Measurements from ENCODE around the gene SLC25A25. TPM values are rescaled to one million over a fixed set of nuclear protein-coding genes. Genes with fewer than 3 reads are reported as not detected.

Gene SLC25A25
- total and polyA plus RNA-seq, 2 donors (not counting 3 experiments of a cell fraction or from before 2014, with no cell fraction given), result 18.1 to 20.2 TPM

DNA sequence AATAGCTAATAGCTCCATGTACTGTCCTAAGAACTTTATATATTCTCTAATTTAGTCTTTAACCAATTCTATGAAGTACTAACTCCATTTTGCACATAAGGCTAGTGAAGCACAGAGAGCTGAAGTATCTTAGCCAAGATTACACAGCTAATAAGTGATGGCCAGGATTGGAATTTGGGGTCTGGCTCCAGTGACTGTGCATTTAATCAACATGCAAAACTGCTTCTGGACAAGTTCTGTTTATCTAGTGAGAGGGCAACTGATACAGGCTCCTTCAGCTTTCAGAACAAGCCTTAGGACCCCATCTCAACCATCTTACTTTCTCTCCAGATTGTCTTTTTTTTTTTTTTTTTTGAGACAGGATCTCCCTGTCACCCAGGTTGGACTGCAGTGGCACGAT lies 21.3 kb downstream of the SLC25A25 start:
- peaks cover 21% of the 10 kb centered on the region for H3K79me2 ChIP-seq (ENCODE audit: control insufficient read depth, insufficient read depth, low read length)

DNA sequence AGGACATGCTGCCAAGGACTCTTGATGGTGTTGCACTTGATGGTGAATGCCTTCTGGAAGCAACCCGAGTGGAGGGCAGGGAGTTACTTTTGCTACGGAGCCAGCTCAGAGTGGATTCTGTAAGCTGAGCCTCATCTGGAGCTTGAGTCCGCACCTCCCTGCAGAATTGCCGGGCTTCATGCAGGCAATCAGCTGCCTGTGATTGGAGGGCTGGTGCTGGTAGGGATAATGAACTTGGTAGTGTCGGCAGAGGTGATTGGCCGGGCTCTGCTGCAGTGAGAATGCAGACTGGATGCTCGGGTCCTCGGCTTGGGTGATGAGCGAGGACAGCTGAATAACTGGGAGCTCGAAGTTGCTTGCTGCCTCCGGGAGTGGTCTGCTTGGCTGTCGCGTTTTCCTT lies 23.1 kb downstream of the SLC25A25 start:
- no TSS peak for BruUV-seq (replicated peaks)
- dilution Hi-C loops (cut with MboI; ENCODE audit: extremely low pct_ligation_motif_present, low sequenced_read_pairs), result no loop called here
- H3K9ac ChIP-seq (replicated peaks; ENCODE audit: extremely low read depth, insufficient read depth, low read length), result no peak overlapping the region
- no peak overlapping the region for H2AFZ ChIP-seq (ENCODE audit: low read depth, low read length)
- no peaks in the 10 kb centered on the region for H3K9me1 ChIP-seq (replicated peaks; ENCODE audit: control insufficient read depth, extremely low read depth, insufficient read depth, low read length)
- peaks cover 26% of the 10 kb centered on the region for H3K4me1 ChIP-seq (ENCODE audit: control insufficient read depth, extremely low read depth, insufficient read depth, low read length)
- TF ChIP-seq, protein P1, sequence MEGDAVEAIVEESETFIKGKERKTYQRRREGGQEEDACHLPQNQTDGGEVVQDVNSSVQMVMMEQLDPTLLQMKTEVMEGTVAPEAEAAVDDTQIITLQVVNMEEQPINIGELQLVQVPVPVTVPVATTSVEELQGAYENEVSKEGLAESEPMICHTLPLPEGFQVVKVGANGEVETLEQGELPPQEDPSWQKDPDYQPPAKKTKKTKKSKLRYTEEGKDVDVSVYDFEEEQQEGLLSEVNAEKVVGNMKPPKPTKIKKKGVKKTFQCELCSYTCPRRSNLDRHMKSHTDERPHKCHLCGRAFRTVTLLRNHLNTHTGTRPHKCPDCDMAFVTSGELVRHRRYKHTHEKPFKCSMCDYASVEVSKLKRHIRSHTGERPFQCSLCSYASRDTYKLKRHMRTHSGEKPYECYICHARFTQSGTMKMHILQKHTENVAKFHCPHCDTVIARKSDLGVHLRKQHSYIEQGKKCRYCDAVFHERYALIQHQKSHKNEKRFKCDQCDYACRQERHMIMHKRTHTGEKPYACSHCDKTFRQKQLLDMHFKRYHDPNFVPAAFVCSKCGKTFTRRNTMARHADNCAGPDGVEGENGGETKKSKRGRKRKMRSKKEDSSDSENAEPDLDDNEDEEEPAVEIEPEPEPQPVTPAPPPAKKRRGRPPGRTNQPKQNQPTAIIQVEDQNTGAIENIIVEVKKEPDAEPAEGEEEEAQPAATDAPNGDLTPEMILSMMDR (IDR thresholded peaks at IDR 0.05; ENCODE audit: extremely low read depth in 1 of 2, insufficient read depth in 1 of 2, low read depth in 1 of 2, low read length in 2 of 2), result no peak
- no peak for TF ChIP-seq MAX (IDR thresholded peaks at IDR 0.05; ENCODE audit: insufficient read depth, insufficient read length)
- TF ChIP-seq FOS (IDR thresholded peaks at IDR 0.05; ENCODE audit: borderline replicate concordance, insufficient read depth, low read length), result no peak
- TF ChIP-seq EZH2 (IDR thresholded peaks at IDR 0.05; ENCODE audit: borderline replicate concordance, low read depth, low read length, severe bottlenecking), result no peak
- no peak for TF ChIP-seq POLR2AphosphoS5 (IDR thresholded peaks at IDR 0.05; ENCODE audit: insufficient read depth, low read depth, low read length)
- no peak for TF ChIP-seq POLR2A (IDR thresholded peaks at IDR 0.05; ENCODE audit: low read depth, low read length)
- TF ChIP-seq MYC (IDR thresholded peaks at IDR 0.05; ENCODE audit: low read depth, low read length), result no peak
- TF ChIP-seq GATA2 (IDR thresholded peaks at IDR 0.05; ENCODE audit: insufficient read depth, insufficient read length, low read depth, low read length), result no peak
- no peak for TF ChIP-seq JUN (IDR thresholded peaks at IDR 0.05; ENCODE audit: borderline replicate concordance, insufficient read depth, insufficient read length, low read depth)
- peaks cover 28% of the 10 kb centered on the region for H3K79me2 ChIP-seq (ENCODE audit: control insufficient read depth, insufficient read depth, low read length)
- H3K27ac ChIP-seq (ENCODE audit: insufficient read depth, low read depth, low read length), result no peak overlapping the region
- FAIRE-seq (no peak), DNase-seq (ENCODE audit: low read depth, low spot score) (peak; percentile 50)
- ChIA-PET CTCF (interaction anchor here (0.9 to 4.9 kb wide), 7 partner anchors 10 to 148 kb away, joined by 3 to 55 read pairs (median 5); partner anchors contain the start of genes NAIF1 and SLC25A25), POLR2A (interaction anchor here (0.6 to 0.8 kb wide), 2 partner anchors 8 to 476 kb away, joined by 3 to 4 read pairs; no protein-coding TSS in a partner anchor)
- no peaks in the 10 kb centered on the region for H3K27me3 ChIP-seq (ENCODE audit: control insufficient read depth in 2 of 2, insufficient read depth in 2 of 2, low read length in 2 of 2)
- no peak overlapping the region for H3K4me2 ChIP-seq (ENCODE audit: insufficient read depth, low read length)
- H3K36me3 ChIP-seq (ENCODE audit: control insufficient read depth in 2 of 2, extremely low read depth in 1 of 2, insufficient read depth in 2 of 2, low read length in 2 of 2), result no peaks in the 10 kb centered on the region
- H4K20me1 ChIP-seq (replicated peaks; ENCODE audit: control insufficient read depth, extremely low read depth, insufficient read depth, low read length), result no peaks in the 10 kb centered on the region
- intact Hi-C loops (cut with micrococcal nuclease), result no loop called here
- H3K4me3 ChIP-seq (replicated peaks in 1 of 3; ENCODE audit: insufficient read depth in 1 of 3, low read depth in 1 of 3, low read length in 3 of 3), result no peak overlapping the region
- no peaks in the 10 kb centered on the region for H3K9me3 ChIP-seq (replicated peaks; ENCODE audit: control insufficient read depth, insufficient read depth, low read length)

More for the DNA sequence above, 21.3 kb downstream of the SLC25A25 start:
- no peaks in the 10 kb centered on the region for H4K20me1 ChIP-seq (replicated peaks; ENCODE audit: control insufficient read depth, extremely low read depth, insufficient read depth, low read length)
- no peak overlapping the region for H3K4me2 ChIP-seq (ENCODE audit: insufficient read depth, low read length)
- H3K27me3 ChIP-seq (ENCODE audit: control insufficient read depth in 2 of 2, insufficient read depth in 2 of 2, low read length in 2 of 2), result no peaks in the 10 kb centered on the region
- DNase-seq (ENCODE audit: low read depth, low spot score), result no peak
- BruUV-seq (replicated peaks), result no TSS peak
- ChIA-PET CTCF (interaction anchor here (4.0 kb wide), 1 partner anchor 28 kb away, joined by 25 read pairs; no protein-coding TSS in a partner anchor), POLR2A (no interaction called here)
- H3K36me3 ChIP-seq (ENCODE audit: control insufficient read depth in 2 of 2, extremely low read depth in 1 of 2, insufficient read depth in 2 of 2, low read length in 2 of 2), result no peaks in the 10 kb centered on the region
- H2AFZ ChIP-seq (ENCODE audit: low read depth, low read length), result no peak overlapping the region
- no peaks in the 10 kb centered on the region for H3K9me3 ChIP-seq (replicated peaks; ENCODE audit: control insufficient read depth, insufficient read depth, low read length)
- TF ChIP-seq POLR2AphosphoS5 (IDR thresholded peaks at IDR 0.05; ENCODE audit: insufficient read depth, low read depth, low read length) (no peak), POLR2A (IDR thresholded peaks at IDR 0.05; ENCODE audit: low read depth, low read length) (no peak), MAX (IDR thresholded peaks at IDR 0.05; ENCODE audit: insufficient read depth, insufficient read length) (no peak), JUN (IDR thresholded peaks at IDR 0.05; ENCODE audit: borderline replicate concordance, insufficient read depth, insufficient read length, low read depth) (no peak)
- no peaks in the 10 kb centered on the region for H3K9me1 ChIP-seq (replicated peaks; ENCODE audit: control insufficient read depth, extremely low read depth, insufficient read depth, low read length)
- no peak overlapping the region for H3K9ac ChIP-seq (replicated peaks; ENCODE audit: extremely low read depth, insufficient read depth, low read length)
- H3K4me1 ChIP-seq (ENCODE audit: control insufficient read depth, extremely low read depth, insufficient read depth, low read length), result peaks cover 20% of the 10 kb centered on the region
- H3K4me3 ChIP-seq (replicated peaks in 1 of 3; ENCODE audit: insufficient read depth in 1 of 3, low read depth in 1 of 3, low read length in 3 of 3), result no peak overlapping the region
- FAIRE-seq, result no peak
- no peak overlapping the region for H3K27ac ChIP-seq (ENCODE audit: insufficient read depth, low read depth, low read length)
- dilution Hi-C loops (cut with MboI; ENCODE audit: extremely low pct_ligation_motif_present, low sequenced_read_pairs) (no loop called here), intact Hi-C loops (cut with micrococcal nuclease) (no loop called here)

Data from endothelial cell of umbilical vein (primary cell).